ENCODE measurements around the gene TMEM119. TPM values are rescaled to one million over a fixed set of nuclear protein-coding genes. Genes with fewer than 3 reads are reported as not detected.
"Not testable (repeated sequence)": the region's sequence is repeated elsewhere in the genome, so short reads cannot be mapped to it uniquely, and the experiment has no call there.

Gene TMEM119
- total RNA-seq, 1 donor from 2014 or later = not detected

DNA sequence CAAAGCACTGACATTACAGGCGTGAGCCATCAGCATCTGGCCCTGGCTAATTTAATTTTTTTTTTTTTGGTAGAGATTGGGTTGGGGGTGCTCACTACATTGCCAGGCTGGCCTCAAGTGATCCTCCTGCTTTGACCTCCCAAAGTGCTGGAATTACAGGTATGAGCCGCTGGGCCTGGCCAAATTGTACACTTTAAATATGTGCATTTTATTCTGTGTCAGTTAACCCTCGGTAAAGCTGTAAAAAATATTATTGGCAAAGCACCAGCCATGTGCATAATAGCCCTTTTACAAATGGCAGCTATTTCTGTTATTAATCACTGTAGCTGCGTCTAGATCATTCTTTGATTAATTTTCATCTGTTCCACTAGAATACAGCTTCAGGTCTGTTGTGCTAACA lies 12.0 kb downstream of the TMEM119 start:
- DNase-seq (ENCODE audit: low read depth in 2 of 2) = no peak

- no peak for DNase-seq (ENCODE audit: low read depth in 2 of 2)
These were observed 13.3 kb downstream of the TMEM119 start for GRCh38 chr12:108584456-108585065.

DNA sequence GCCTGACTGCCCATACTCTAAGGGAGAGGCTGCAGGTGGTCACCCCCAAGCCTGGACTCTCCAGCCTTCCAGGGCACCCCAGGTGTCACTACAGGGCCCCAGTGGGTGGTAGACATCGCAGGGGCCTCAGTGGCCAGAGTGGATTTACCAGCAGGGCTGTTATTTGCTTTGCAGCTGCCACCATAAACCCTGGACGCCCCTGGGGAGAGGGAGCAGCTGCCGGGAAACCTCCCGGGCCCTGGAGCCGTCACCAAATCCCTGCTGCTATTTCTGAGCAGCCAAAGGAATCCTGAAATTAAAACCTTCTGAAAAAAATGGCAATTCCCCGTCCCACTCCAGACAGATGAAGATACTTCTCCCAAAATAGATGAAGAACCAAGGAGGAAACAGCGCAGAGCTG lies 13.9 kb downstream of the TMEM119 start:
- DNase-seq (ENCODE audit: low read depth in 2 of 2) = no peak

DNA sequence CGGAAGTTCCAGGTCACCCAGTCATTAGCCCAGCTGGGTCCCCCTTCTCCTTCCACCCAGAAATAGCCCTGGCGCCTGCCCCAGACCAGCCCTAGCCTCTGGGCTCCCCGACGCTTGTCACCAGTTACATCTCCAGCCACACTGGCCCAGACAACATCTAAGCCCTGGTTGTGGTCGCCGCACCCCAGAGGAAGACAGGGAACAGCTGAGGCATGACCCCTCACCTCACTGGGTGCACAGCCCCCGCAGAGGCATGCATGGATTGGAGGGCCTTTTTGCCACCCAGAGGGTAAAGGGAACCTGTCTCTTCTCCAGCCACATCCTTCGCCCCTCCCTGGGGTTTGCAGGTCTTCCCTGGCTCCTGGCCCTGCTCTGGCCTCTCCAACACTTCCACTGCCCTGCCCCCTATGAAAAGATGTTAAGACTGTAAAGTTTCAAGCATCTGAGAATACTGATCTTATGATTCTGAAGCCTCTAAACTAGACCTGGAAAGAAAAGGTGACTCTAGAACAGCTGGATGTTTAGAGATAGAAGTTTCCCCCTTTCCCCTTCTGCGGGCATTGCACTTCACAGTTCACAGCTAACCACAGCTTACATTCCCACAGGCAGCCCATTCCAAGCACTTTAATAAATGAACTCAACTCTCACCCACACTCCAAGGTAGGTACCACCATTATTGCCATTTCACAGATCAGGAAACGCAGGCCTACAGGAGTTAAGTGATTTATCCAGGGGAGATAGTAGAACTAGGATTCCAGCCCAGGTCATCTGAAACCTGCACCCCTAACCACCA lies 14.7 kb downstream of the TMEM119 start:
- no peak for DNase-seq (ENCODE audit: low read depth in 2 of 2)

- no peak for DNase-seq (ENCODE audit: low read depth in 2 of 2)
These were observed 15.4 kb downstream of the TMEM119 start for GRCh38 chr12:108582509-108582908.

- DNase-seq (ENCODE audit: low read depth in 2 of 2) = no peak
These were observed 16.3 kb downstream of the TMEM119 start for GRCh38 chr12:108581311-108582227.

GRCh38 chr12:108580531-108580930 lies 17.4 kb downstream of the TMEM119 start:
- no peak for DNase-seq (ENCODE audit: low read depth in 2 of 2)

DNA sequence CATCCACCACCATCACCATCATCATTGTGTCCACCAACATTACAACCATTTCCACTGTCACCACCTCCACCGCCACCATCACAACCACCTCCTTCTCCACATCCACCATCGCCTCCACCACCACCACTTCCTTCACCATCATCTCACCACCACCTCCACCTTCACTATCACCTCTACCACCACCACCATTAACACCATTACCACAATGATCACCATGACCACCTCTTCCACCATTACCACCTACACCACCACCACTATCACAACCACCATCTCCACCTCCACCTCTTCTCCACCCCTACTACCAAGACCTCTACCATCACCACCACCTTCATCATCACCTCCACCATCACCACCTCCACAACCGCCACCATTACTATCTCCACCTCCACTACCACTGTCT lies 19.1 kb downstream of the TMEM119 start:
- no peak for DNase-seq (ENCODE audit: low read depth in 2 of 2)

GRCh38 chr12:108578264-108578663 lies 19.6 kb downstream of the TMEM119 start:
- no peak for DNase-seq (ENCODE audit: low read depth in 2 of 2)

DNA sequence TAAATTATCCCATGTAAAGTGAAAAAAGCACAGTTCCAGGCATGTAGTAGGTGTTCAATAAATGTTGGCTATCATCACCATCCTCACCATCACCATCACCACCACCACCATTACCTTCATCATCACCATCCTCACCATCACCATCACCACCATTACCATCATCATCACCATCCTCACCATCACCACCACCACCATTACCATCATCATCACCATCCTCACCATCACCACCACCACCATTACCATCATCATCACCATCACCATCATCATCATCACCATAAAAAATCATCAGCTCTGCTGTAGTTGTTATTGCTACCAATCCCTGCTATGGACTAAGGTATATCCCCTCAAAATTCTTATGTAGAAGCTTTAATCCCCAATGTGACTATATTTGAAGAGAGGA lies 20.4 kb downstream of the TMEM119 start:
- DNase-seq (ENCODE audit: low read depth in 2 of 2) = no peak

GRCh38 chr12:108576660-108577234 lies 21.1 kb downstream of the TMEM119 start:
- DNase-seq (ENCODE audit: low read depth in 2 of 2) = no peak

DNA sequence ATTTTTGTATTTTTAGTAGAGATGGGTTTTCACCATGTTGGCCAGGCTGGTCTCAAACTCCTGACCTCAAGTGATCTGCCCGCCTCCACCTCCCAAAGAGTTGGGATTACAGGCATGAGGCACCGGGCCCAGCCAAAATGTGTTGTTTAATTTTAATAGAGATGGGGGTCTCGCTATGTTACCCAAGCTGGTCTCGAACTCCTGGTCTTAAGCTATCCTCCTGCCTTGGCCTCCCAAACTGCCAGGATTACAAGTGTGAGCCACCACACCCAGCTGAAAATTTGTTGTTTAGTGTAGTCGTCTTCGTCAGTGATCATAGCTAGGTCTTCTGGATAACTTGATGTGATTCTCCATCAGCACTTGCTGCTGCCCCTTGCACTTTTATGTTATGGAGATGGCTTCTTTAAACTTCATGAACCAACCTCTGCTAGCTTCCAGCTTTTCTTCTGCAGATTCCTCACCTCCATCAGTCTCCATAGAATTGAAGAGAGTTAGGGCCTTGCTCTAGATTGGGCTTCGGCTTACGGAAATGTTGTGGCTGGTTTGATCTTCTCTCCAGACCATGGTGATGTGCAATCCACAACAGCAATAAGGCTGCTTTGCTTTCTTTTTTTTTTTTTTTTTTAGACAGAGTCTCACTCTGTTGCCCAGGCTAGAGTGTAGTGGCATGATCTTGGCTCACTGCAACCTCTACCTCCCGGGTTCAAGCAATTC lies 22.5 kb downstream of the TMEM119 start:
- DNase-seq (ENCODE audit: low read depth in 2 of 2) = no peak

GRCh38 chr12:108574276-108574675 lies 23.6 kb downstream of the TMEM119 start:
- not testable (repeated sequence) for DNase-seq (ENCODE audit: low read depth in 2 of 2)

DNA sequence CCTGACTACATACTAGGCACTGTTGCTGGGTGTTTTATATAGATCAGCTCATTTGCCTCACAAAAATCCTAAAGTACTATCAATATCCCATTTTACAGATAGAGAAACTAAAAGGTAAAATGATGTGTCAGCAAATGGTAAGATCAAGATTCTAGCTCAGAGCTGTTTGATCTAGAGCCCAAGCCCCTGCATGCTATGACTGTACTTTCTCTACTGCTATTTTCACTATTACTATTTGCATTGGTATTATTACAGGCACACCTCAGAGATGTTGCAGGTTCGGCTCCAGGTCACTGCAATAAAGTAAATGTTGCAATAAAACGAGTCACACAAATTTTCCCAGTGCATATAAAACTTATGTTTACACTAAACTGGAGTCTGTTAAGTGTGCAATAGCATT lies 24.6 kb downstream of the TMEM119 start:
- DNase-seq (ENCODE audit: low read depth in 2 of 2) = no peak

DNA sequence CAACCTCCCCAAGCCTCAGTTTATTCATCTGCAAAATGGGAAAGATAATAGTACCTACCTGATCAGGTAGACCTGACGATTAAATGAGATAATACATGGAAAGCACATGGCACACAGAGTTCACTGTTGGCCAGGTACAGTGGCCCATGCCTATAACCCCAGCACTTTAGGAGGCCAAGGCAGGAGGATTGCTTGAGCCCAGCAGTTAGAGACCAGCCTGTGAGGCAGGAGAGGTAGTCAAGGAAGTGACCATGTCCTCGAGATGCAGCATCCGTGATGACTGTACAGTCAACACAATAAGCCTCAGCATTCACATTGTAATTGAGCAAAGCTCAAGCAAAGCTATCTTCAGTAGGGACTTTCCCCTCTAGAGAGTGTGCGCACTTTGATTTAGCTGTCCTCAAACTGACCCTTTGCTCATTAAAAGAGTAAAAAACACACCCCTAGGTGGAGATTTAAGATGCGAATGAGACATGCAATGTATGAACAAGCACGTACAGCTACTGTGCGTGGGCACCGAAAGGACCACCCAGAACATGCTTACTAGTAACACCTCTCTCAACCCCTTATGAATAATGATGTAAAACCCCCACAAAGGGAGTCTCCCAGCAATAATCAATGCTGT lies 25.6 kb downstream of the TMEM119 start:
- peak in 1 of 2 donors; percentile 71 for DNase-seq (ENCODE audit: low read depth in 2 of 2)

GRCh38 chr12:108571609-108572165 lies 26.2 kb downstream of the TMEM119 start:
- no peak for DNase-seq (ENCODE audit: low read depth in 2 of 2)

GRCh38 chr12:108570743-108571608 lies 26.9 kb downstream of the TMEM119 start:
- peak; percentile 45 to 51 for DNase-seq (ENCODE audit: low read depth in 2 of 2)

- DNase-seq (ENCODE audit: low read depth in 2 of 2) = peak in 1 of 2 donors; percentile 20
These were observed 29.3 kb downstream of the TMEM119 start for GRCh38 chr12:108568338-108569154.

Data from lung microvascular endothelial cell (primary cell).